ENCODE measurements around the gene IL36RN. TPM values are rescaled to one million over a fixed set of nuclear protein-coding genes. Genes with fewer than 3 reads are reported as not detected.

Gene IL36RN
- total and polyA plus RNA-seq, 3 experiments from 2014 or later = not detected

DNA sequence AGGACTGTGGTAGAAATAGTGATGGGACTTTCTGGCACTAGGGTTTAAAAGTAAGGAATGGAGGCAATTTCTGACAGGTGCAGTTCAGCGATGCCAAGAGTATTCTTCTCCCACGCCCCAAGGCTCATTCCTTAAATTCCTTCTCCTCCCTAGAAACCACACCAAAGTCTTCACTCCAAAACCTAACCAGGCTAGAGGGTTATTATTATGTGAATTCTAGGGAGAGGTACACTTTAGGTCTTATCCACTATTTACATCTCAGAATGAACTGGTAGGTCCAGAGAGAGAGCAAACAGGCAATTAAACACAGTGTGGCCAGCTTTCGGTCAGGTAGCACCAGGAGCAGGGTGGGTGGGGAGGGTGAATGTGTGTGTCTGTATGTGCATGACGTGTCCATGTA is 20.1 kb downstream of the IL36RN start:
- Mint-ChIP-seq H3K27me3 (peaks cover 7 to 27% of the 10 kb centered on the region in 2 donors), H3K36me3 (no peaks in the 10 kb centered on the region), H3K4me1 (peaks cover 4 to 9% (median 9%) of the 10 kb centered on the region in 3 donors), H3K9me3 (no peaks in the 10 kb centered on the region), H3K27ac (no peak overlapping the region), H3K4me3 (no peak overlapping the region)
- DNase-seq = no peak
- Histone ChIP-seq H3K4me3 (ENCODE audit: low read length) (no peak overlapping the region), H3K36me3 (ENCODE audit: insufficient read depth, low read length) (no peaks in the 10 kb centered on the region), H3K4me1 (ENCODE audit: insufficient read depth, low read length) (peaks cover 9% of the 10 kb centered on the region), H3K27ac (ENCODE audit: low read depth, low read length) (no peak overlapping the region), H3K27me3 (ENCODE audit: insufficient read depth, low read length, poor library complexity, severe bottlenecking) (no peaks in the 10 kb centered on the region), H3K9me3 (ENCODE audit: low read length) (no peaks in the 10 kb centered on the region)
- CTCF ChIA-PET = interaction anchor here (1.3 kb wide), 2 partner anchors 9 to 82 kb away, joined by 3 read pairs; no protein-coding TSS in a partner anchor
- POLR2A ChIA-PET = no interaction called here

GRCh38 chr2:113080134-113080533 is 21.1 kb downstream of the IL36RN start:
- no peaks in the 10 kb centered on the region for H3K27me3 ChIP-seq (ENCODE audit: insufficient read depth, low read length, poor library complexity, severe bottlenecking)
- ChIA-PET CTCF (interaction anchor here (0.8 to 1.6 kb wide), 6 partner anchors 10 to 290 kb away, joined by 3 to 4 read pairs (median 3); no protein-coding TSS in a partner anchor), POLR2A (no interaction called here)
- Mint-ChIP-seq H3K27ac (peak overlapping the region in 1 of 8 donors; percentile 58), H3K9me3 (peaks cover 0 to 3% (median 0%) of the 10 kb centered on the region in 5 donors), H3K27me3 (peaks cover 8 to 32% of the 10 kb centered on the region in 2 donors), H3K36me3 (no peaks in the 10 kb centered on the region), H3K4me1 (peaks cover under 1 to 4% (median 3%) of the 10 kb centered on the region in 3 donors), H3K4me3 (no peak overlapping the region)
- no peaks in the 10 kb centered on the region for H3K36me3 ChIP-seq (ENCODE audit: insufficient read depth, low read length)
- H3K27ac ChIP-seq (ENCODE audit: low read depth, low read length) = no peak overlapping the region
- H3K9me3 ChIP-seq (ENCODE audit: low read length) = no peaks in the 10 kb centered on the region
- H3K4me1 ChIP-seq (ENCODE audit: insufficient read depth, low read length) = no peaks in the 10 kb centered on the region
- no peak overlapping the region for H3K4me3 ChIP-seq (ENCODE audit: low read length)
- DNase-seq = peak in 3 of 5 donors; percentile 5 to 19 (median 16)

DNA sequence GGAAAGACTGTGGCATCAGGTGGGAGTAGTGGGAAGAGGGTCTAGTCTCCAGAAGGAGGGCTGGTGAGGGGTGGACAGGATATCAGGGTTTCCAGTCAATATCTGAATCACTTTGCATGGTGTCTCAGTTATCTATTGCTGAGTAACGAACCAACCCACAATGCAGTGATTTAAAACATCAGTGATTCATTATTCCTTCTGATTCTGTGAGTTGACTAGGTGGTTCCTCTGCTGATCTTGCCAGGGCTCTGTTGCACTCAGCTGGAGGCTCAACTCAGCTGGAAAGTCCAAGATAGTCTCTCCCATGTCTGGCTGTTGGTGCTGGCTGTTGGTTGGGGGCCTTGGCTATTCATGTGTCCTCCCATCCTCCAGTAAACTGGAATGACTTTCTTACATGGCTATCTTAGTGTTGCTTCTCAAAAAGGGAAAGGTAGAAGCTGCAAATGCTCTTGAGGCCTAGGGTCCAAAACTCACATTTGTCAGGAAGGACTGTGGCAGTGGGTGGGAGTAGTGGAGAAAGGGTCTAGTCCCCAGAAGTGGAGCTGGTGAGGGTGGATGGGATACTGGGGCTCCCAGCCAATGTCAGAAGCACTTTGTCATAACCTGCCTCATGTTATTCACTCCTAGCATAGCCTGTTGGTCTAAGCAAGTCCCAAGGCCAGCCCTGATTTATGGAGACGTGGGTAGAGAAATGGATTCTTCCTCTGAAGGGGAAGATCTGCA is 22.7 kb downstream of the IL36RN start:
- no peaks in the 10 kb centered on the region for H3K4me1 ChIP-seq (ENCODE audit: insufficient read depth, low read length)
- no peaks in the 10 kb centered on the region for H3K9me3 ChIP-seq (ENCODE audit: low read length)
- peaks cover 9 to 38% of the 10 kb centered on the region in 2 donors for H3K27me3 Mint-ChIP-seq
- no peak overlapping the region for H3K27ac ChIP-seq (ENCODE audit: low read depth, low read length)
- no peak for DNase-seq
- no peak overlapping the region for H3K4me3 Mint-ChIP-seq
- no peak overlapping the region for H3K4me3 ChIP-seq (ENCODE audit: low read length)
- H3K4me1 Mint-ChIP-seq = no peaks in the 10 kb centered on the region
- H3K36me3 ChIP-seq (ENCODE audit: insufficient read depth, low read length) = no peaks in the 10 kb centered on the region
- H3K27ac Mint-ChIP-seq = peak overlapping the region in 1 of 8 donors; percentile 66
- H3K36me3 Mint-ChIP-seq = peaks cover 0 to 3% (median 0%) of the 10 kb centered on the region in 3 donors
- H3K9me3 Mint-ChIP-seq = peaks cover 0 to 3% (median 0%) of the 10 kb centered on the region in 5 donors
- POLR2A ChIA-PET = no interaction called here
- no peaks in the 10 kb centered on the region for H3K27me3 ChIP-seq (ENCODE audit: insufficient read depth, low read length, poor library complexity, severe bottlenecking)
- CTCF ChIA-PET = no interaction called here

DNA sequence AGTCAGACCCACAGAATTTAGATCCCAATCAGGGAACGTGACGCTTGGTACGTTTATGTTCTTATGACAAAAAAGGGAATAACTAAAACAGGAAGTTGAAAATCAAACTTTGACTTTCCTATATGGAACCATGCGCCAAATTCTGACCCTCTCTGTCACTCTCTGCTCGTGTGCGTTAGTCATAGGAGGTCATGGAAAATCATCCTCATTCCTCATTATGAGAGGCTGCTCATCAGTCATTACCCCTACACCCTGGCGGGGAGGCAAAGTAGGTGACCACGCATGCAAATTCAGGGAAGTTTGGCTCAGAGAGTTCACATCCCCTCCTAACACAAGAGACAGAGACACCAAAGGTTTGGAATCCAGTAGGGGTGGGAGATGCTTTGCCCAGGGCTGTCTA is 24.3 kb downstream of the IL36RN start:
- no peak for DNase-seq
- H3K9me3 Mint-ChIP-seq = peaks cover 0 to 5% (median 0%) of the 10 kb centered on the region in 5 donors
- no peak overlapping the region for H3K27ac Mint-ChIP-seq
- no peaks in the 10 kb centered on the region for H3K9me3 ChIP-seq (ENCODE audit: low read length)
- CTCF ChIA-PET = interaction anchor here (1.1 kb wide), 1 partner anchor 116 kb away, joined by 3 read pairs; no protein-coding TSS in a partner anchor
- no peak overlapping the region for H3K27ac ChIP-seq (ENCODE audit: low read depth, low read length)
- no peaks in the 10 kb centered on the region for H3K4me1 ChIP-seq (ENCODE audit: insufficient read depth, low read length)
- H3K27me3 ChIP-seq (ENCODE audit: insufficient read depth, low read length, poor library complexity, severe bottlenecking) = no peaks in the 10 kb centered on the region
- no peak overlapping the region for H3K4me3 Mint-ChIP-seq
- no peaks in the 10 kb centered on the region for H3K4me1 Mint-ChIP-seq
- peaks cover 0 to 3% (median 0%) of the 10 kb centered on the region in 3 donors for H3K36me3 Mint-ChIP-seq
- no peak overlapping the region for H3K4me3 ChIP-seq (ENCODE audit: low read length)
- no peaks in the 10 kb centered on the region for H3K36me3 ChIP-seq (ENCODE audit: insufficient read depth, low read length)
- peaks cover 4 to 41% of the 10 kb centered on the region in 2 donors for H3K27me3 Mint-ChIP-seq
- POLR2A ChIA-PET = no interaction called here

GRCh38 chr2:113084249-113085000 is 25.4 kb downstream of the IL36RN start:
- POLR2A ChIA-PET = interaction anchor here (0.6 to 0.7 kb wide), 2 partner anchors 21 to 51 kb away, joined by 3 to 4 read pairs; no protein-coding TSS in a partner anchor

GRCh38 chr2:113085542-113085941 is 26.5 kb downstream of the IL36RN start:
- CTCF ChIA-PET = no interaction called here
- Mint-ChIP-seq H3K27ac (no peak overlapping the region), H3K27me3 (peaks cover 4 to 26% of the 10 kb centered on the region in 2 donors), H3K36me3 (peaks cover 0 to 3% (median 0%) of the 10 kb centered on the region in 3 donors), H3K4me1 (no peaks in the 10 kb centered on the region), H3K9me3 (peaks cover 0 to 5% (median 0%) of the 10 kb centered on the region in 5 donors), H3K4me3 (no peak overlapping the region)
- DNase-seq = no peak
- Histone ChIP-seq H3K27me3 (ENCODE audit: insufficient read depth, low read length, poor library complexity, severe bottlenecking) (no peaks in the 10 kb centered on the region), H3K4me1 (ENCODE audit: insufficient read depth, low read length) (no peaks in the 10 kb centered on the region), H3K4me3 (ENCODE audit: low read length) (no peak overlapping the region), H3K27ac (ENCODE audit: low read depth, low read length) (no peak overlapping the region), H3K9me3 (ENCODE audit: low read length) (no peaks in the 10 kb centered on the region), H3K36me3 (ENCODE audit: insufficient read depth, low read length) (no peaks in the 10 kb centered on the region)
- POLR2A ChIA-PET = no interaction called here

More at GRCh38 chr2:113084249-113085000, 25.4 kb downstream of the IL36RN start:
- Mint-ChIP-seq H3K9me3 (peaks cover 0 to 5% (median 0%) of the 10 kb centered on the region in 5 donors), H3K4me1 (no peaks in the 10 kb centered on the region), H3K27ac (no peak overlapping the region), H3K36me3 (peaks cover 0 to 3% (median 0%) of the 10 kb centered on the region in 3 donors), H3K27me3 (peaks cover 4 to 34% of the 10 kb centered on the region in 2 donors), H3K4me3 (no peak overlapping the region)
- no peaks in the 10 kb centered on the region for H3K9me3 ChIP-seq (ENCODE audit: low read length)
- no peaks in the 10 kb centered on the region for H3K4me1 ChIP-seq (ENCODE audit: insufficient read depth, low read length)
- CTCF ChIA-PET = no interaction called here
- no peak overlapping the region for H3K27ac ChIP-seq (ENCODE audit: low read depth, low read length)
- no peak overlapping the region for H3K4me3 ChIP-seq (ENCODE audit: low read length)
- DNase-seq = no peak
- no peaks in the 10 kb centered on the region for H3K27me3 ChIP-seq (ENCODE audit: insufficient read depth, low read length, poor library complexity, severe bottlenecking)
- H3K36me3 ChIP-seq (ENCODE audit: insufficient read depth, low read length) = no peaks in the 10 kb centered on the region

- DNase-seq = no peak
- Mint-ChIP-seq H3K27me3 (peaks cover 2 to 17% of the 10 kb centered on the region in 2 donors), H3K27ac (no peak overlapping the region), H3K4me1 (no peaks in the 10 kb centered on the region), H3K36me3 (peaks cover 0 to 3% (median 0%) of the 10 kb centered on the region in 3 donors), H3K4me3 (no peak overlapping the region), H3K9me3 (peaks cover 0 to 5% (median 0%) of the 10 kb centered on the region in 5 donors)
- no peaks in the 10 kb centered on the region for H3K9me3 ChIP-seq (ENCODE audit: low read length)
- H3K4me3 ChIP-seq (ENCODE audit: low read length) = no peak overlapping the region
- no peaks in the 10 kb centered on the region for H3K27me3 ChIP-seq (ENCODE audit: insufficient read depth, low read length, poor library complexity, severe bottlenecking)
- ChIA-PET POLR2A (no interaction called here), CTCF (no interaction called here)
- H3K4me1 ChIP-seq (ENCODE audit: insufficient read depth, low read length) = no peaks in the 10 kb centered on the region
- no peaks in the 10 kb centered on the region for H3K36me3 ChIP-seq (ENCODE audit: insufficient read depth, low read length)
- H3K27ac ChIP-seq (ENCODE audit: low read depth, low read length) = no peak overlapping the region
These were observed 29.4 kb downstream of the IL36RN start for GRCh38 chr2:113088213-113088992.

Measured in CD8-positive, alpha-beta memory T cell (primary cell).